ENCODE measurements around the gene RASSF8.

Gene RASSF8

GRCh38 chr12:26077915-26078702 lies 119.6 kb downstream of the RASSF8 start:
- no peak for TF ChIP-seq CTCF (conservative IDR thresholded peaks at IDR 0.05; ENCODE audit: low read depth)
- peak; percentile 17 for DNase-seq (ENCODE audit: low spot score)
- POLR2A ChIA-PET (ENCODE audit: low non-redundant PET): no interaction called here
- CTCF ChIA-PET: no interaction called here
- no peak overlapping the region for H3K27ac ChIP-seq

GRCh38 chr12:26080911-26081310 lies 122.4 kb downstream of the RASSF8 start:
- DNase-seq (ENCODE audit: low spot score): no peak
- ChIA-PET CTCF (interaction anchor here (0.6 to 1.0 kb wide), 2 partner anchors 10 to 32 kb away, joined by 3 to 4 read pairs; no protein-coding TSS in a partner anchor), POLR2A (ENCODE audit: low non-redundant PET) (no interaction called here)

GRCh38 chr12:26086936-26087335 lies 128.5 kb downstream of the RASSF8 start:
- CTCF ChIA-PET: no interaction called here
- DNase-seq (ENCODE audit: low spot score): no peak
- H3K27ac ChIP-seq: no peak overlapping the region
- no peak for TF ChIP-seq CTCF (conservative IDR thresholded peaks at IDR 0.05; ENCODE audit: low read depth)
- POLR2A ChIA-PET (ENCODE audit: low non-redundant PET): no interaction called here

More at GRCh38 chr12:26080911-26081310, 122.4 kb downstream of the RASSF8 start:
- H3K27ac ChIP-seq: no peak overlapping the region
- TF ChIP-seq CTCF (conservative IDR thresholded peaks at IDR 0.05; ENCODE audit: low read depth): no peak

GRCh38 chr12:26088998-26089397 lies 130.5 kb downstream of the RASSF8 start:
- ChIA-PET POLR2A (ENCODE audit: low non-redundant PET) (no interaction called here), CTCF (no interaction called here)
- DNase-seq (ENCODE audit: low spot score): no peak
- H3K27ac ChIP-seq: no peak overlapping the region
- no peak for TF ChIP-seq CTCF (conservative IDR thresholded peaks at IDR 0.05; ENCODE audit: low read depth)

- ChIA-PET POLR2A (ENCODE audit: low non-redundant PET) (no interaction called here), CTCF (interaction anchor here (0.9 kb wide), 1 partner anchor 10 kb away, joined by 4 read pairs; no protein-coding TSS in a partner anchor)
- no peak overlapping the region for H3K27ac ChIP-seq
- TF ChIP-seq CTCF (conservative IDR thresholded peaks at IDR 0.05; ENCODE audit: low read depth): no peak
- peak; percentile 41 for DNase-seq (ENCODE audit: low spot score)
Observed at GRCh38 chr12:26090836-26091510, 132.5 kb downstream of the RASSF8 start.

GRCh38 chr12:26091822-26092221 lies 133.3 kb downstream of the RASSF8 start:
- DNase-seq (ENCODE audit: low spot score): no peak
- TF ChIP-seq CTCF (conservative IDR thresholded peaks at IDR 0.05; ENCODE audit: low read depth): no peak
- ChIA-PET CTCF (interaction anchor here (0.7 to 0.9 kb wide), 3 partner anchors 10 to 354 kb away, joined by 3 to 4 read pairs (median 3); no protein-coding TSS in a partner anchor), POLR2A (ENCODE audit: low non-redundant PET) (no interaction called here)
- no peak overlapping the region for H3K27ac ChIP-seq

Data from RWPE1 (cell line).